Measurements from ENCODE around the gene ELMOD3.

Gene ELMOD3

GRCh38 chr2:85440729-85441128 is 86.2 kb downstream of the ELMOD3 start:
- DNase-seq (ENCODE audit: low read depth, low spot score) = no peak

Measured in activated CD4-positive, CD25-positive, alpha-beta regulatory T cell treated with anti-CD3 and anti-CD28 coated beads, Interleukin-2, amount 50 U/mL, for 16 hours (primary cell).